ENCODE measurements around the gene USP37.

The USP37 gene

GRCh38 chr2:218418321-218418716 lies 149.8 kb downstream of the USP37 start:
- Histone ChIP-seq H2AFZ (ENCODE audit: low read length) (no peak overlapping the region), H3K27me3 (ENCODE audit: insufficient read depth, low read length, poor library complexity, severe bottlenecking) (no peaks in the 10 kb centered on the region), H3K9me3 (ENCODE audit: insufficient read depth, low read depth, low read length) (no peaks in the 10 kb centered on the region), H3F3A (ENCODE audit: low read depth) (no peaks in the 10 kb centered on the region), H3K4me1 (ENCODE audit: insufficient read depth, low read length, poor library complexity, severe bottlenecking) (no peaks in the 10 kb centered on the region), H3K36me3 (ENCODE audit: insufficient read depth, low read length) (no peaks in the 10 kb centered on the region), H3K79me2 (ENCODE audit: insufficient read depth, low read length) (no peaks in the 10 kb centered on the region), H3K4me2 (ENCODE audit: low read depth, low read length, poor library complexity, severe bottlenecking) (no peak overlapping the region), H3K9ac (ENCODE audit: low read depth, low read length, poor library complexity, severe bottlenecking) (no peak overlapping the region), H3K4me3 (ENCODE audit: low read length, poor library complexity, severe bottlenecking) (no peak overlapping the region), H4K20me1 (ENCODE audit: insufficient read depth, low read length, poor library complexity, severe bottlenecking) (no peaks in the 10 kb centered on the region), H3K9me2 (replicated peaks; ENCODE audit: low read depth, low read length) (no peaks in the 10 kb centered on the region)
- TF ChIP-seq CTCF (conservative IDR thresholded peaks at IDR 0.05; ENCODE audit: low read length) (no peak), EZH2phosphoT487 (IDR thresholded peaks at IDR 0.05; ENCODE audit: borderline replicate concordance) (no peak)

- Histone ChIP-seq H3K79me2 (ENCODE audit: insufficient read depth, low read length) (peaks cover 21% of the 10 kb centered on the region), H3K9ac (ENCODE audit: low read depth, low read length, poor library complexity, severe bottlenecking) (peak overlapping the region; percentile 72), H3K4me2 (ENCODE audit: low read depth, low read length, poor library complexity, severe bottlenecking) (no peak overlapping the region), H3K27me3 (ENCODE audit: insufficient read depth, low read length, poor library complexity, severe bottlenecking) (no peaks in the 10 kb centered on the region), H3K9me2 (replicated peaks; ENCODE audit: low read depth, low read length) (no peaks in the 10 kb centered on the region), H3K36me3 (ENCODE audit: insufficient read depth, low read length) (peaks cover 16% of the 10 kb centered on the region; the same call in 1 of the 2 replicates), H3K4me3 (ENCODE audit: low read length, poor library complexity, severe bottlenecking) (no peak overlapping the region), H2AFZ (ENCODE audit: low read length) (no peak overlapping the region), H3F3A (ENCODE audit: low read depth) (no peaks in the 10 kb centered on the region), H3K4me1 (ENCODE audit: insufficient read depth, low read length, poor library complexity, severe bottlenecking) (peaks cover 28% of the 10 kb centered on the region), H3K9me3 (ENCODE audit: insufficient read depth, low read depth, low read length) (no peaks in the 10 kb centered on the region), H4K20me1 (ENCODE audit: insufficient read depth, low read length, poor library complexity, severe bottlenecking) (peaks cover 8% of the 10 kb centered on the region)
- TF ChIP-seq CTCF (conservative IDR thresholded peaks at IDR 0.05; ENCODE audit: low read length) (no peak), EZH2phosphoT487 (IDR thresholded peaks at IDR 0.05; ENCODE audit: borderline replicate concordance) (no peak)
Measured at GRCh38 chr2:218407717-218408116, 160.4 kb downstream of the USP37 start.

GRCh38 chr2:218406949-218407618 lies 161.1 kb downstream of the USP37 start:
- TF ChIP-seq EZH2phosphoT487 (IDR thresholded peaks at IDR 0.05; ENCODE audit: borderline replicate concordance) (no peak), CTCF (conservative IDR thresholded peaks at IDR 0.05; ENCODE audit: low read length) (no peak)
- H3K9me2 ChIP-seq (replicated peaks; ENCODE audit: low read depth, low read length), result no peaks in the 10 kb centered on the region
- H3K36me3 ChIP-seq (ENCODE audit: insufficient read depth, low read length), result peaks cover 20% of the 10 kb centered on the region; the same call in 1 of the 2 replicates
- H3K9me3 ChIP-seq (ENCODE audit: insufficient read depth, low read depth, low read length), result no peaks in the 10 kb centered on the region
- H3K27me3 ChIP-seq (ENCODE audit: insufficient read depth, low read length, poor library complexity, severe bottlenecking), result no peaks in the 10 kb centered on the region
- H3K4me1 ChIP-seq (ENCODE audit: insufficient read depth, low read length, poor library complexity, severe bottlenecking), result peaks cover 33% of the 10 kb centered on the region
- H3K4me2 ChIP-seq (ENCODE audit: low read depth, low read length, poor library complexity, severe bottlenecking), result peak overlapping the region; percentile 72
- no peaks in the 10 kb centered on the region for H3F3A ChIP-seq (ENCODE audit: low read depth)
- peak overlapping the region; percentile 73 for H2AFZ ChIP-seq (ENCODE audit: low read length)
- H3K9ac ChIP-seq (ENCODE audit: low read depth, low read length, poor library complexity, severe bottlenecking), result peak overlapping the region; percentile 72
- H3K79me2 ChIP-seq (ENCODE audit: insufficient read depth, low read length), result peaks cover 27% of the 10 kb centered on the region
- H4K20me1 ChIP-seq (ENCODE audit: insufficient read depth, low read length, poor library complexity, severe bottlenecking), result peaks cover 14% of the 10 kb centered on the region
- peak overlapping the region; percentile 72 for H3K4me3 ChIP-seq (ENCODE audit: low read length, poor library complexity, severe bottlenecking)

All from Loucy (cell line).